HG03432 (cell line): ENCODE measurements around the gene NDUFAF5.

Experiments
- ATAC-seq: cut with Tn5 transposase; IDR thresholded peaks from one replicate; pipeline ENCODE4 v1.9.1; 2021; ENCODE audit warnings: mild to moderate bottlenecking, moderate library complexity; ENCODE audit not compliant: unreplicated experiment

NDUFAF5 gene

DNA sequence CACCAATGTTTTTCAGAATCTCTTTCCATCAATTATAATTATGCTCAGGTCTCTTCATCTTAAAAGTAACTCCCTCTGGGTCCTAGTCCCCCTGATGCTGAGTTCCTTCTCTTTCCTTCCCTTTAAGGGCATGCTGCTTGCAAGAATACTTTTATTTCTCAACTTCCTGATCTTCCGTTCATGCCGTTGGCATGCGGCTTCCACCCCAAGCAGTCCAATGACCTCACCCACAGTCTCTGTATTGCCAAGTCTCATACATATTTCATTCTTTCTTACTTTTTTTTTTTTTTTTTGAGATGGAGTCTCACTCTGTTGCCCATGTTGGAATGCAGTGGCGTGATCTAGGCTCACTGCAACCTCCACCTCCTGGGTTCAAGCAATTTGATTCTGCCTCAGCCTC lies 83.5 kb downstream of the NDUFAF5 start:
- no peak for ATAC-seq

DNA sequence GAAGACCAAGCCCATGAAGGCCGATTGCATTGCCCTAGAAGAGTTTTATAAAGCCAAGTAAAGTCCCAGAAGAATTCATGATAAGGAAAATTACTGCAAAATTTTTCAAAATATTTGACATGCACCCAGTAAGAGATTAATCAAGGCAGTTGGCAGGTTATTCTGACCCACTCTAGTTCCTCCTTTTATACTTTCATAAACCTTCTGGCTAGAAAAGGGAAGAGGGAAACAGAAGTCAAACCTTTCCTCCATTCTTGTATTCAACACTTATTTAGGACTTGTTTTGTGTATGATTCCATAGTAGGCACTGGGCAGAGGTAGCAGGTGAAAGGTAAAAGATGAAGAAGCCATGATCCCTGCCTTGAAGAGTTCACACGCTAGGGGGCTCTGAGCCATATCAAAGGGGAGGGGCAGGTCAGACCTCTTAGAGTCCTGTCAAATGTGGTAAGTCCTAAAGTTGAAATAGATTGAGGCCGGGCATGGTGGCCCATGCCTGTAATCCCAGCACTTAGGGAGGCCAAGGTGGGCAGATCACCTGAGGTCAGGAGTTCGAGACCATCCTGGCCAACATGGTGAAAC lies 85.4 kb downstream of the NDUFAF5 start:
- no peak for ATAC-seq
